Panc1 (cell line): ENCODE data around the gene CLIC4.

ENCODE experiments used
- CTCF ChIP-seq: fragments of 450-650 bp; IDR thresholded peaks from 2 replicates; pipeline ENCODE4 v1.5.1; 2017; ENCODE audit warnings: mild to moderate bottlenecking
- POLR2AphosphoS5 ChIP-seq: IDR thresholded peaks from 2 replicates; pipeline ENCODE4 v1.6.1; 2012; ENCODE audit warnings: mild to moderate bottlenecking, low read depth, low read length, moderate library complexity
- SIN3A ChIP-seq: IDR thresholded peaks from 2 replicates; pipeline ENCODE4 v1.6.1; 2012; ENCODE audit warnings: low read depth, mild to moderate bottlenecking, low read length, moderate library complexity, borderline replicate concordance; ENCODE audit not compliant: insufficient read depth
- TCF7L2 ChIP-seq: IDR thresholded peaks from 2 replicates; pipeline ENCODE4 v1.6.1; 2011; ENCODE audit warnings: mild to moderate bottlenecking, low read depth, low read length, inconsistent platforms
- TF ChIP-seq, protein P1 (sequence below), 2 experiments: IDR thresholded peaks; 2 replicates each; pipeline ENCODE4 v1.6.1; 2011 to 2012; ENCODE audit warnings: low read depth in 2 of 2, control low read depth in 1 of 2, low read length in 1 of 2, mild to moderate bottlenecking in 1 of 2, moderate library complexity in 1 of 2; ENCODE audit not compliant: insufficient read depth in 1 of 2

DNA sequence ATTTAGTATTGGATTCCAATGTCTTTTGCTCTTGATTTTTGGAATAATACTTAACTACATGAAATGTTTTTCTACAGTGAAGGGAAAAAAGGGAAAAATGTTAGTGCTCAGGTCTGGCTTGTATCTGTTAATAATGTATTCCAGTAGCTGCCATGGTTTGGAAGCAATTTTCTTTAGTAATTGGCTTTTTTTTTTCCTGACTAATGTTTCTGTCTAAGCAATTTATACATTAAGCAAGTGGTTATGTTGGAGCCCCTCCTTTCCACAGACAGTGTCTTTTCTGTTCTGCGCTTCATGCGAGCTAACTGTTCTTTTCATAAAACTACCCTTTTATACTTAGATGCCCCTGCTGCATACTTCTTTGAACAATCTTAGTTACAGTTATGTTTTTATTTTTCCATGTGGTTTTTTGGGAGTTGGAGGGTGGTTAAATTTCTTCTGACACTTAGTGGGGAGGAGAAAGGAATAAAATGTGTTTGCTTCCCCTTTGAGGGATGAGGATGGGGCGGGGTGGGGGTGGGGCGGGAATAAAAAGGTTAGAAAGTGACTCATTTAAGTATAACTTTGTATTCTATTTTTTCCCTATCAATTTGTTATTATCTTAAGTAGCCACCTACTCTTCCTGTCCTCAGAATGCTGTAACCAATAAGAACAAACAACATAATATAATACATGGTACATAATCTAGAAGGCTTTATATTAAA is 83.1 kb downstream of the CLIC4 start:
- TF ChIP-seq CTCF (no peak), SIN3A (no peak), POLR2AphosphoS5 (no peak), TCF7L2 (no peak)
- TF ChIP-seq, protein P1, sequence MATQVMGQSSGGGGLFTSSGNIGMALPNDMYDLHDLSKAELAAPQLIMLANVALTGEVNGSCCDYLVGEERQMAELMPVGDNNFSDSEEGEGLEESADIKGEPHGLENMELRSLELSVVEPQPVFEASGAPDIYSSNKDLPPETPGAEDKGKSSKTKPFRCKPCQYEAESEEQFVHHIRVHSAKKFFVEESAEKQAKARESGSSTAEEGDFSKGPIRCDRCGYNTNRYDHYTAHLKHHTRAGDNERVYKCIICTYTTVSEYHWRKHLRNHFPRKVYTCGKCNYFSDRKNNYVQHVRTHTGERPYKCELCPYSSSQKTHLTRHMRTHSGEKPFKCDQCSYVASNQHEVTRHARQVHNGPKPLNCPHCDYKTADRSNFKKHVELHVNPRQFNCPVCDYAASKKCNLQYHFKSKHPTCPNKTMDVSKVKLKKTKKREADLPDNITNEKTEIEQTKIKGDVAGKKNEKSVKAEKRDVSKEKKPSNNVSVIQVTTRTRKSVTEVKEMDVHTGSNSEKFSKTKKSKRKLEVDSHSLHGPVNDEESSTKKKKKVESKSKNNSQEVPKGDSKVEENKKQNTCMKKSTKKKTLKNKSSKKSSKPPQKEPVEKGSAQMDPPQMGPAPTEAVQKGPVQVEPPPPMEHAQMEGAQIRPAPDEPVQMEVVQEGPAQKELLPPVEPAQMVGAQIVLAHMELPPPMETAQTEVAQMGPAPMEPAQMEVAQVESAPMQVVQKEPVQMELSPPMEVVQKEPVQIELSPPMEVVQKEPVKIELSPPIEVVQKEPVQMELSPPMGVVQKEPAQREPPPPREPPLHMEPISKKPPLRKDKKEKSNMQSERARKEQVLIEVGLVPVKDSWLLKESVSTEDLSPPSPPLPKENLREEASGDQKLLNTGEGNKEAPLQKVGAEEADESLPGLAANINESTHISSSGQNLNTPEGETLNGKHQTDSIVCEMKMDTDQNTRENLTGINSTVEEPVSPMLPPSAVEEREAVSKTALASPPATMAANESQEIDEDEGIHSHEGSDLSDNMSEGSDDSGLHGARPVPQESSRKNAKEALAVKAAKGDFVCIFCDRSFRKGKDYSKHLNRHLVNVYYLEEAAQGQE (IDR thresholded peaks at IDR 0.05; ENCODE audit: insufficient read depth in 1 of 2, low read depth in 2 of 2, low read length in 1 of 2), result no peak
